Heart right ventricle (tissue), 16 donors: Measurements from ENCODE around the gene PCED1A. TPM values are rescaled to one million over a fixed set of nuclear protein-coding genes. Genes with fewer than 3 reads are reported as not detected.

Experiments
- ATAC-seq, 8 donors: fragments of 200-7000 bp; cut with Tn5 transposase; one replicate each; pipeline ENCODE4 v1.9.1; 2020; ENCODE audit warnings: mild to moderate bottlenecking in 8 of 8, moderate library complexity in 8 of 8, moderate number of reproducible peaks in 1 of 8
- DNase-seq, 2 donors: peaks; one replicate each; pipeline ENCODE4 v3.0.0-alpha.2; 2020
- H3K27ac ChIP-seq, 10 donors: fragments of 200-600 bp; sonication (generic) in 2 of 10; one replicate each; pipeline versions ENCODE4 v1.5.0 to v1.8.0; 2020 to 2022; ENCODE audit warnings: mild to moderate bottlenecking in 3 of 10
- H3K27me3 ChIP-seq, 7 donors: fragments of 200-600 bp; one replicate each; pipeline ENCODE4 v1.8.0; 2021 to 2022; ENCODE audit warnings: mild to moderate bottlenecking in 2 of 7
- H3K36me3 ChIP-seq, 9 donors: fragments of 200-600 bp; sonication (generic) in 1 of 9; one replicate each; pipeline versions ENCODE4 v1.5.0 to v1.8.0; 2020 to 2022; ENCODE audit warnings: mild to moderate bottlenecking in 2 of 9
- H3K4me1 ChIP-seq, 9 donors: fragments of 200-600 bp; sonication (generic) in 1 of 9; one replicate each; pipeline versions ENCODE4 v1.5.0 to v1.8.0; 2020 to 2022; ENCODE audit warnings: mild to moderate bottlenecking in 4 of 9
- H3K4me3 ChIP-seq, 10 donors: fragments of 200-600 bp; sonication (generic) in 2 of 10; one replicate each; pipeline versions ENCODE4 v1.5.0 to v1.8.0; 2020 to 2022; ENCODE audit warnings: mild to moderate bottlenecking in 7 of 10, moderate library complexity in 2 of 10
- H3K9me3 ChIP-seq, 11 donors: fragments of 200-600 bp in 10 of 11; sonication (generic) in 2 of 11; one replicate each; pipeline versions ENCODE4 v1.5.0 to v1.8.0; 2013 to 2022; ENCODE audit warnings: mild to moderate bottlenecking in 2 of 11, control low read depth in 1 of 11, moderate library complexity in 1 of 11
- CTCF ChIP-seq, 9 donors: fragments of 200-600 bp; sonication (generic) in 2 of 9; IDR thresholded peaks; one replicate each; pipeline versions ENCODE4 v1.5.0 to v1.8.0; 2021 to 2022; ENCODE audit warnings: antibody characterized with exemption in 9 of 9, mild to moderate bottlenecking in 5 of 9, moderate library complexity in 1 of 9
- WGBS, 2 donors: extraction: QIAGEN DNeasy Blood & Tissue Kit; methylation state at CpG; one replicate each; pipeline ENCODE4 v1.1.7; 2013; ENCODE audit warnings: inconsistent platforms in 1 of 2; 5-methylcytosine and 5-hydroxymethylcytosine counted together
- intact Hi-C, 10 donors: fragments of 100-400 bp; cut with DNase I; formaldehyde crosslinking; loops; one replicate each; pipeline versions ENCODE4 v1.11.1 to v1.14.2; 2022
- polyA plus RNA-seq, 2 donors: library from polyadenylated mRNA; stranded (reverse); fragments of 200-250 nt; gene quantifications; one replicate each; pipeline ENCODE4 v1.2.3, GENCODE V29; 2013
- total RNA-seq, 10 donors: library from RNA; stranded (reverse); fragmentation: NEBNext Ultra II Directional in 3 of 10; extraction: Animal tissue kit (Norgen Biotek cat#: 25700) in 3 of 10; gene quantifications; one replicate each; pipeline versions ENCODE4 v1.2.1 to v1.2.4, GENCODE V29; 2021 to 2023
- donor health status: Arrhythmogenic right ventricular cardiomyopathy.
- donor health status: ischemic (EF 13 %, LVEDD 7.1; RV severe dilation, severe dysfunction).
- donor health status: healthy with polysubstance abuse.
- donor health status: DM: no; HTN: yes; CAD: no.
- donor health status: DM: no; HTN: no; CAD: no.
- donor health status: ischemic (EF 25% LVEDD 6.9; RV normal size, moderate dysfunction).
- donor health status: ischemic (EF 25% LVEDD 5.7; RV mildly dilated, moderate dysfunction).
- donor health status: healthy.
- donor health status: DM: yes; HTN: yes; CAD: no.
- donor health status: Ischemic cardiomyopathy.
- donor health status: ischemic (EF 35%, LVEDD 5.7; RV mildly dilated, moderate dysfunction).
- donor health status: nonischemic (EF 11% LVEDD 7.7; RV severe dilation, severe dysfunction).
- donor health status: DM: yes; HTN: yes; CAD: no.
- donor health status: PGD.
- donor health status: ischemic (EF 29% LVEDD 5.4; RV normal size, mild dysfunction).
- donor health status: nonischemic (EF 23%, LVEDD 6.1; RV moderate dilation, normal function).

Gene PCED1A
- total and polyA plus RNA-seq, 12 donors, result 4.5 to 36.9 (median 8.2) TPM

- Histone ChIP-seq H3K4me1 (peaks cover 0 to 52% (median 30%) of the 10 kb centered on the region in 9 donors), H3K36me3 (peaks cover 0 to 8% (median 0%) of the 10 kb centered on the region in 9 donors), H3K27me3 (no peaks in the 10 kb centered on the region), H3K9me3 (no peaks in the 10 kb centered on the region), H3K27ac (no peak overlapping the region), H3K4me3 (no peak overlapping the region)
- WGBS, 2 donors, result 61 to 67% methylated on average over 3 of the region's 3 CpGs
- no peak for TF ChIP-seq CTCF (IDR thresholded peaks at IDR 0.05)
- ATAC-seq, result peak in 7 of 8 donors; percentile 37 to 91 (median 68)
- no peak for DNase-seq
- intact Hi-C loops, result loop anchor here in 2 of 10 donors (10.0 kb wide), 2 partner anchors 106 to 126 kb away; no protein-coding TSS in a partner anchor
Measured at GRCh38 chr20:2879146-2879545, 38.7 kb upstream of the PCED1A start.

GRCh38 chr20:2878515-2878914, 38.1 kb upstream of the PCED1A start:
- intact Hi-C loops, result loop anchor here in 2 of 10 donors (10.0 kb wide), 2 partner anchors 106 to 126 kb away; no protein-coding TSS in a partner anchor
- Histone ChIP-seq H3K9me3 (no peaks in the 10 kb centered on the region), H3K27ac (no peak overlapping the region), H3K4me3 (no peak overlapping the region), H3K4me1 (peaks cover 0 to 55% (median 30%) of the 10 kb centered on the region in 9 donors), H3K27me3 (no peaks in the 10 kb centered on the region), H3K36me3 (peaks cover 0 to 8% (median 0%) of the 10 kb centered on the region in 9 donors)
- WGBS, 2 donors, result 94 to 100% methylated on average over 1 of the region's 1 CpG
- no peak for DNase-seq
- ATAC-seq, result no peak
- TF ChIP-seq CTCF (IDR thresholded peaks at IDR 0.05), result no peak

- Histone ChIP-seq H3K27me3 (no peaks in the 10 kb centered on the region), H3K9me3 (no peaks in the 10 kb centered on the region), H3K36me3 (peaks cover 0 to 8% (median 0%) of the 10 kb centered on the region in 9 donors), H3K4me1 (peaks cover 2 to 76% (median 45%) of the 10 kb centered on the region in 9 donors), H3K4me3 (no peak overlapping the region), H3K27ac (no peak overlapping the region)
- 95% methylated on average over 5 of the region's 5 CpGs for WGBS, 2 donors
- no peak for TF ChIP-seq CTCF (IDR thresholded peaks at IDR 0.05)
- intact Hi-C loops, result loop anchor here in 2 of 10 donors (10.0 kb wide), 2 partner anchors 109 to 129 kb away; no protein-coding TSS in a partner anchor
- ATAC-seq (no peak), DNase-seq (no peak)
Measured at GRCh38 chr20:2875690-2876203, 35.3 kb upstream of the PCED1A start.

GRCh38 chr20:2874456-2874855, 34.0 kb upstream of the PCED1A start:
- intact Hi-C loops, result loop anchor here in 2 of 10 donors (10.0 kb wide), 2 partner anchors 110 to 130 kb away; no protein-coding TSS in a partner anchor
- DNase-seq, result no peak
- peak overlapping the region in 6 of 10 donors; percentile 41 to 93 (median 84) for H3K27ac ChIP-seq
- H3K27me3 ChIP-seq, result no peaks in the 10 kb centered on the region
- H3K4me1 ChIP-seq, result peaks cover 2 to 75% (median 48%) of the 10 kb centered on the region in 9 donors
- H3K4me3 ChIP-seq, result peak overlapping the region; percentile 65 to 100 (median 91)
- no peaks in the 10 kb centered on the region for H3K9me3 ChIP-seq
- WGBS, 2 donors, result 33 to 35% methylated on average over 7 of the region's 7 CpGs
- H3K36me3 ChIP-seq, result peaks cover 0 to 8% (median 0%) of the 10 kb centered on the region in 9 donors
- no peak for TF ChIP-seq CTCF (IDR thresholded peaks at IDR 0.05)
- no peak for ATAC-seq
